OCI-LY1 (cell line): ENCODE data around the gene PLCG2.

Source experiments
- EZH2 ChIP-seq: fragments of 200-600 bp; sonication (generic), shearing (Covaris generic); IDR thresholded peaks from 2 replicates; pipeline ENCODE4 v1.8.0; 2017; ENCODE audit warnings: borderline replicate concordance, mixed run types, mild to moderate bottlenecking, antibody characterized with exemption, low read length, moderate library complexity, mixed read lengths
- TF ChIP-seq, protein P1 (sequence below): fragments of 200-600 bp; sonication (generic), shearing (Covaris generic); IDR thresholded peaks from 2 replicates; pipeline ENCODE4 v1.5.1; 2017; ENCODE audit warnings: mild to moderate bottlenecking, antibody characterized with exemption, low read length, moderate library complexity, mixed read lengths

DNA sequence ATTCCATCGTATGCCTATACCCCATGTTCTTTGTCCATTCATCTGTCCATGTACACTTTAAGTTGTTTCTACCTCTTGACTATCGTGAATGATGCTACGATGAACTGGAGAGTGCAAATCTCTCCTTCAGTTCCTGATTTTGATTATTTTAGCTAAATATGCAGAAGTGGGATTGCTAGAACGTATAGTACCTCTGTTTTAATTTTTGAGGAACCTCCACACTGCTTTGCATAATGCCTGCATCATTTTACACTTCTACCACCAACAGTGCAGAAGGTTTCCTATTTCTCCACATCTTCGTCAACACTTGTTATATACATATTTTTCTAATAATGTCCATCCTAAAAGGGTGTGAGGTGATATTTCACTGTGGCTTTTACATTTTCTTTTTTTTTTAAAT is 188.3 kb downstream of the PLCG2 start:
- TF ChIP-seq, protein P1, sequence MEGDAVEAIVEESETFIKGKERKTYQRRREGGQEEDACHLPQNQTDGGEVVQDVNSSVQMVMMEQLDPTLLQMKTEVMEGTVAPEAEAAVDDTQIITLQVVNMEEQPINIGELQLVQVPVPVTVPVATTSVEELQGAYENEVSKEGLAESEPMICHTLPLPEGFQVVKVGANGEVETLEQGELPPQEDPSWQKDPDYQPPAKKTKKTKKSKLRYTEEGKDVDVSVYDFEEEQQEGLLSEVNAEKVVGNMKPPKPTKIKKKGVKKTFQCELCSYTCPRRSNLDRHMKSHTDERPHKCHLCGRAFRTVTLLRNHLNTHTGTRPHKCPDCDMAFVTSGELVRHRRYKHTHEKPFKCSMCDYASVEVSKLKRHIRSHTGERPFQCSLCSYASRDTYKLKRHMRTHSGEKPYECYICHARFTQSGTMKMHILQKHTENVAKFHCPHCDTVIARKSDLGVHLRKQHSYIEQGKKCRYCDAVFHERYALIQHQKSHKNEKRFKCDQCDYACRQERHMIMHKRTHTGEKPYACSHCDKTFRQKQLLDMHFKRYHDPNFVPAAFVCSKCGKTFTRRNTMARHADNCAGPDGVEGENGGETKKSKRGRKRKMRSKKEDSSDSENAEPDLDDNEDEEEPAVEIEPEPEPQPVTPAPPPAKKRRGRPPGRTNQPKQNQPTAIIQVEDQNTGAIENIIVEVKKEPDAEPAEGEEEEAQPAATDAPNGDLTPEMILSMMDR = no peak
- no peak for TF ChIP-seq EZH2
